ENCODE data around the gene KRTAP10-10. TPM values are rescaled to one million over a fixed set of nuclear protein-coding genes. Genes with fewer than 3 reads are reported as not detected.
"Not testable (repeated sequence)": the region's sequence is repeated elsewhere in the genome, so short reads cannot be mapped to it uniquely, and the experiment has no call there.

Gene KRTAP10-10
- total and polyA plus RNA-seq, 10 donors, result not detected

GRCh38 chr21:44603911-44604310, 33.2 kb upstream of the KRTAP10-10 start:
- Histone ChIP-seq H3K27ac (no peak overlapping the region), H3K4me1 (no peaks in the 10 kb centered on the region), H3K27me3 (replicated peaks in 1 of 7) (peaks cover 0 to 42% (median 21%) of the 10 kb centered on the region in 7 donors), H3K36me3 (no peaks in the 10 kb centered on the region), H3K9me3 (peaks cover 0 to 24% (median 3%) of the 10 kb centered on the region in 8 donors), H3K4me3 (no peak overlapping the region)
- TF ChIP-seq POLR2AphosphoS5 (IDR thresholded peaks at IDR 0.05) (no peak), POLR2A (IDR thresholded peaks at IDR 0.05) (no peak)
- TF ChIP-seq, protein P1, sequence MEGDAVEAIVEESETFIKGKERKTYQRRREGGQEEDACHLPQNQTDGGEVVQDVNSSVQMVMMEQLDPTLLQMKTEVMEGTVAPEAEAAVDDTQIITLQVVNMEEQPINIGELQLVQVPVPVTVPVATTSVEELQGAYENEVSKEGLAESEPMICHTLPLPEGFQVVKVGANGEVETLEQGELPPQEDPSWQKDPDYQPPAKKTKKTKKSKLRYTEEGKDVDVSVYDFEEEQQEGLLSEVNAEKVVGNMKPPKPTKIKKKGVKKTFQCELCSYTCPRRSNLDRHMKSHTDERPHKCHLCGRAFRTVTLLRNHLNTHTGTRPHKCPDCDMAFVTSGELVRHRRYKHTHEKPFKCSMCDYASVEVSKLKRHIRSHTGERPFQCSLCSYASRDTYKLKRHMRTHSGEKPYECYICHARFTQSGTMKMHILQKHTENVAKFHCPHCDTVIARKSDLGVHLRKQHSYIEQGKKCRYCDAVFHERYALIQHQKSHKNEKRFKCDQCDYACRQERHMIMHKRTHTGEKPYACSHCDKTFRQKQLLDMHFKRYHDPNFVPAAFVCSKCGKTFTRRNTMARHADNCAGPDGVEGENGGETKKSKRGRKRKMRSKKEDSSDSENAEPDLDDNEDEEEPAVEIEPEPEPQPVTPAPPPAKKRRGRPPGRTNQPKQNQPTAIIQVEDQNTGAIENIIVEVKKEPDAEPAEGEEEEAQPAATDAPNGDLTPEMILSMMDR (IDR thresholded peaks at IDR 0.05 in 8 of 11, conservative IDR thresholded peaks at IDR 0.05 in 3 of 11), result no peak
- intact Hi-C loops (cut with DNase I; ENCODE audit: low total_unique reads), result loop anchor here (5.0 kb wide), 1 partner anchor 128 kb away; no protein-coding TSS in a partner anchor
- DNase-seq, result no peak
- 75 to 90% (median 87%) methylated on average over 8 of the region's 8 CpGs for whole genome bisulfite sequencing, 5 donors

DNA sequence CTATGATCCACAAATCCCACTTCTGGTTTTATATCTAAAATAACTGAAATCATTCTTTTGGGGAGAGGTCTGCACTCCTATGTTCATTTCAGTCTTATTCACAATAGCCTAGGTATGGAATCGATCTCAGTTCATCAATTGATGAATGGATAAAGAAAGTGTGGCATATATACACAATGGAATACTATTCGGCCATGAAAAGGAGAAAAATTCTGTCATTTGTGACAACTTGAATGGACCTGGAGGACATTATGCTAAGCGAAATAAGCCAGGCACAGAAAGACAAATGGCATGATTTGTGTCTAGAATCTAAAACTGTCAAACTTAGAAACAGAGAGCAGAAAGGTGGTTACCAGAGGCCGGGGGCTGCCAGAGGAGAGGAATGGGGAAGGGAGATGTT, 30.7 kb upstream of the KRTAP10-10 start:
- intact Hi-C loops (cut with DNase I; ENCODE audit: low total_unique reads), result no loop called here
- Histone ChIP-seq H3K27me3 (replicated peaks in 1 of 7) (peaks cover 0 to 25% (median 15%) of the 10 kb centered on the region in 7 donors), H3K4me3 (no peak overlapping the region), H3K36me3 (no peaks in the 10 kb centered on the region), H3K27ac (no peak overlapping the region), H3K9me3 (peaks cover 0 to 46% (median 29%) of the 10 kb centered on the region in 8 donors), H3K4me1 (no peaks in the 10 kb centered on the region)
- no peak for DNase-seq
- WGBS, 5 donors, result 72 to 84% (median 78%) methylated on average over 4 of the region's 4 CpGs
- TF ChIP-seq, protein P1 (IDR thresholded peaks at IDR 0.05 in 8 of 11, conservative IDR thresholded peaks at IDR 0.05 in 3 of 11), result no peak
- TF ChIP-seq POLR2A (IDR thresholded peaks at IDR 0.05) (no peak), POLR2AphosphoS5 (IDR thresholded peaks at IDR 0.05) (no peak)

DNA sequence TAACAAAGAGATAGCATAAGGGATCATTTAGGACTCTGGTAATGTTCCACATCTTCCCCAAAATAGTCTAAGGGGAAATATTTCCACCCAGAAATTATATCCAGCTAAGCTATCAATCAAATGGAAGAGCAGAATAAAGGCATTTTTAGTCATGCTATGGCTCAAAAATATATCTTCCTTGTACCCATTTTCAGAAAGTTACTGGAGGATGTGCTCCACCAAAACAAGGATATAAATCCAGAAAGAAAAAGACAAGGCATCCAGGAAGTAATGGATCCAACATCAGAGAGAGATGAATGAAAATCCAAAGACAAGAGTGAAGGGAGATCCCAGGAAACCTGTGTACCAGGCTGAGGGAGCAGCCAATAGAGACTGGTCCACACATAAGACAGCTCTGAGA, 28.0 kb upstream of the KRTAP10-10 start:
- no peak overlapping the region for H3K27ac ChIP-seq
- peaks cover 0 to 50% (median 35%) of the 10 kb centered on the region in 8 donors for H3K9me3 ChIP-seq
- H3K36me3 ChIP-seq, result no peaks in the 10 kb centered on the region
- no peaks in the 10 kb centered on the region for H3K4me1 ChIP-seq
- no peak for DNase-seq
- TF ChIP-seq, protein P1 (IDR thresholded peaks at IDR 0.05 in 8 of 11, conservative IDR thresholded peaks at IDR 0.05 in 3 of 11), result no peak
- TF ChIP-seq POLR2AphosphoS5 (IDR thresholded peaks at IDR 0.05) (no peak), POLR2A (IDR thresholded peaks at IDR 0.05) (no peak)
- intact Hi-C loops (cut with DNase I; ENCODE audit: low total_unique reads), result no loop called here
- H3K4me3 ChIP-seq, result no peak overlapping the region
- H3K27me3 ChIP-seq (replicated peaks in 1 of 7), result peaks cover 0 to 19% (median 0%) of the 10 kb centered on the region in 7 donors

DNA sequence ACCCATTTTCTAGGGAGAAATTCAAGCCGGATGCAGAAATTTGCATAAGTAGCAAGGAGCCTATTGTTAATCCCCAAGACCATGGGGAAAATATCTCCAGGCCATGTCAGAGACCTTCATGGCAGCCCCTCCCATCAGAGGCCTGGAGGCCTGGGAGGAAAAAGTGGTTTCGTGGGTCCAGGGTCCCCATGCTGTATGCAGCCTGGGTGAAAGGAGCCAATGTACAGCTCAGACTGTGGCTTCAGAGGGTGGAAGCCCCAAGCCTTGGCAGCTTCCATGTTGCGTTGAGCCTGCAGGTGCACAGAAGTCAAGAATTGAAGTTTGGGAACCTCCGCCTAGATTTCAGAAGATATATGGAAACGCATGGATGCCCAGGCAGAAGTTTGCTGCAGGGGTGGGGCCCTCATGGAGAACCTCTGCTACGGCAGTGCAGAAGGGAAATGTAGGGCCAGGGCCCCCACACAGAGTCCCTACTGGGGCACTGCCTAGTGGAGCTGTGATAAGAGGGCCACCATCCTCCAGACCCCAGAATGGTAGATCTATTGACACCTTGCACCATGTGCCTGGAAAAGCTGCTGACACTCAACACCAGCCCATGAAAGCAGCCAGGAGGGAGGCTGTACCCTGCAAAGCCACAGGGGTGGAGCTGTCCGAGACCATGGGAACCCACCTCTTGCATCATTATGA, 26.9 kb upstream of the KRTAP10-10 start:
- intact Hi-C loops (cut with DNase I; ENCODE audit: low total_unique reads); H3K4me1 ChIP-seq; H3K36me3 ChIP-seq; DNase-seq; H3K4me3 ChIP-seq; H3K27ac ChIP-seq: not testable (repeated sequence)
- Histone ChIP-seq H3K9me3 (peaks cover 0 to 46% (median 34%) of the 10 kb centered on the region in 8 donors), H3K27me3 (replicated peaks in 1 of 7) (peaks cover 0 to 30% (median 0%) of the 10 kb centered on the region in 7 donors)
- 91 to 95% (median 94%) methylated on average over 7 of the region's 7 CpGs for WGBS, 5 donors
